NT2/D1 (cell line): ENCODE data around the gene PIGL.

Experiments used
- YY1 ChIP-seq: IDR thresholded peaks from 2 replicates; pipeline ENCODE4 v1.6.1; 2011; ENCODE audit not compliant: insufficient read length, insufficient read depth
- ZNF274 ChIP-seq: IDR thresholded peaks from 2 replicates; pipeline ENCODE4 v1.6.1; 2011; ENCODE audit warnings: mild to moderate bottlenecking, low read depth, low read length

DNA sequence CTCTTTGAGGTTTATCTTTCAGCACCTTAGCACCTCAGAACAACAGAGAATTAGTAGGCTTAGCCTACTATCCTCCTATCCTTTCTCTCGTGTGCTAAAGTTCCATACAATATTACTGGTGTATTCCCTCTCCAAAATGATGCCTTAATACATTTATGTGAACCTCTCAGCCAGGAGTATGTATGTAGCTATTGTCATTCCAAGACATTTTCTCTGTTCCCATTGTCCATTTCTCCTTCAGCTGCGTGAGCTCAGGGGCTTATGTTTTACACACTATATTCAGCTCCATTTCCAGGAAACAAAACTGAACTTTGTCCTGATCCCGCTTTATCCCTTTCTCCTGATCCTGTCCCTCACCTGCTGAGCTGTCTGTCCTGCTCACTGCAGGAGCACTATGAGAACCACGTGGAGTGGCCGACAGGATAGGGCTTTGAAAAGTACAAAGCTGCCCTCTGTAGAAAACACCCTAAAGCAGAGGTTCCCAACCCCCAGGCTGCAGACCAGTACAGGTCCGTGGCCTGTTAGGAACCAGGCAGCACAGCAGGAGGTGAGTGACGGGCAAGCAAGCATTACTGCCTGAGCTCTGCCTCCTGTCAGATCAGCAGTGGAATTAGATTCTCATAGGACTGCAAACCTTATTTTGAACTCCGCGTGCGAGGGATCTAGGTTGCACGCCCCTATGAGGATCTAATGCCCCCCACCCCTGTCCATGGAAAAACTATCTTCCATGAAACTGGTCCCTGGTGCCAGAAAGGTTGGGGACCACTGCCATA lies 80.5 kb downstream of the PIGL start:
- TF ChIP-seq YY1 = no peak
- TF ChIP-seq ZNF274 = no peak
